ENCODE data around the gene CAPN13. TPM values are rescaled to one million over a fixed set of nuclear protein-coding genes. Genes with fewer than 3 reads are reported as not detected.

CAPN13 gene
- total RNA-seq, 1 donor from 2014 or later: not detected

- Histone ChIP-seq H3K9ac (no peak overlapping the region), H3K27me3 (no peaks in the 10 kb centered on the region), H3K9me3 (ENCODE audit: low read depth) (no peaks in the 10 kb centered on the region), H3K4me1 (peaks cover 2% of the 10 kb centered on the region), H2AFZ (replicated peaks) (no peak overlapping the region), H4K20me1 (ENCODE audit: low read depth) (no peaks in the 10 kb centered on the region), H3K4me2 (no peak overlapping the region), H3K4me3 (no peak overlapping the region), H3K36me3 (no peaks in the 10 kb centered on the region), H3K27ac (no peak overlapping the region), H3K79me2 (ENCODE audit: low read depth) (no peaks in the 10 kb centered on the region), H3F3A (ENCODE audit: low read depth) (no peaks in the 10 kb centered on the region)
- H3K4me1 Mint-ChIP-seq: no peaks in the 10 kb centered on the region
- TF ChIP-seq EZH2 (IDR thresholded peaks at IDR 0.05) (no peak), CTCF (IDR thresholded peaks at IDR 0.05) (no peak), EZH2phosphoT487 (IDR thresholded peaks at IDR 0.05) (no peak)
- H3K27ac Mint-ChIP-seq: no peak overlapping the region
- H3K27me3 Mint-ChIP-seq (ENCODE audit: insufficient read depth, low read depth): peaks cover 6% of the 10 kb centered on the region
- DNase-seq (ENCODE audit: low spot score): no peak
- H3K36me3 Mint-ChIP-seq: no peaks in the 10 kb centered on the region
- no peak overlapping the region for H3K4me3 Mint-ChIP-seq
- peaks cover 2% of the 10 kb centered on the region for H3K9me3 Mint-ChIP-seq
Observed at GRCh38 chr2:30741576-30741975, 65.7 kb downstream of the CAPN13 start.

GRCh38 chr2:30738141-30738911 is 68.9 kb downstream of the CAPN13 start:
- H3K27ac ChIP-seq: no peak overlapping the region
- H3K79me2 ChIP-seq (ENCODE audit: low read depth): no peaks in the 10 kb centered on the region

GRCh38 chr2:30737326-30737610 is 70.0 kb downstream of the CAPN13 start:
- no peaks in the 10 kb centered on the region for H3K9me3 ChIP-seq (ENCODE audit: low read depth)
- no peak for DNase-seq (ENCODE audit: low spot score)
- no peaks in the 10 kb centered on the region for H3K36me3 ChIP-seq
- H3K27me3 Mint-ChIP-seq (ENCODE audit: insufficient read depth, low read depth): peaks cover 3% of the 10 kb centered on the region
- H3K79me2 ChIP-seq (ENCODE audit: low read depth): no peaks in the 10 kb centered on the region
- peaks cover 6% of the 10 kb centered on the region for H3K4me1 ChIP-seq
- H3K27me3 ChIP-seq: no peaks in the 10 kb centered on the region
- no peak overlapping the region for H3K9ac ChIP-seq
- H4K20me1 ChIP-seq (ENCODE audit: low read depth): no peaks in the 10 kb centered on the region
- H3K4me2 ChIP-seq: no peak overlapping the region
- H3K9me3 Mint-ChIP-seq: no peaks in the 10 kb centered on the region
- H3K4me3 Mint-ChIP-seq: no peak overlapping the region
- no peak for TF ChIP-seq CTCF (IDR thresholded peaks at IDR 0.05)
- TF ChIP-seq EZH2 (IDR thresholded peaks at IDR 0.05): no peak
- no peak for TF ChIP-seq EZH2phosphoT487 (IDR thresholded peaks at IDR 0.05)
- H3K36me3 Mint-ChIP-seq: no peaks in the 10 kb centered on the region
- H3F3A ChIP-seq (ENCODE audit: low read depth): no peaks in the 10 kb centered on the region
- no peak overlapping the region for H3K27ac ChIP-seq
- no peak overlapping the region for H2AFZ ChIP-seq (replicated peaks)
- H3K27ac Mint-ChIP-seq: no peak overlapping the region
- H3K4me3 ChIP-seq: no peak overlapping the region
- peaks cover 6% of the 10 kb centered on the region for H3K4me1 Mint-ChIP-seq

More at GRCh38 chr2:30738141-30738911, 68.9 kb downstream of the CAPN13 start:
- H3K9me3 ChIP-seq (ENCODE audit: low read depth): no peaks in the 10 kb centered on the region
- TF ChIP-seq CTCF (IDR thresholded peaks at IDR 0.05) (no peak), EZH2phosphoT487 (IDR thresholded peaks at IDR 0.05) (no peak), EZH2 (IDR thresholded peaks at IDR 0.05) (no peak)
- no peak overlapping the region for H3K9ac ChIP-seq
- peaks cover 6% of the 10 kb centered on the region for H3K27me3 Mint-ChIP-seq (ENCODE audit: insufficient read depth, low read depth)
- H3K4me1 Mint-ChIP-seq: peaks cover 6% of the 10 kb centered on the region
- no peaks in the 10 kb centered on the region for H3K27me3 ChIP-seq
- no peak overlapping the region for H3K27ac Mint-ChIP-seq
- H3K4me3 Mint-ChIP-seq: no peak overlapping the region
- no peak for DNase-seq (ENCODE audit: low spot score)
- no peak overlapping the region for H2AFZ ChIP-seq (replicated peaks)
- no peak overlapping the region for H3K4me3 ChIP-seq
- no peaks in the 10 kb centered on the region for H3K9me3 Mint-ChIP-seq
- peaks cover 6% of the 10 kb centered on the region for H3K4me1 ChIP-seq
- H4K20me1 ChIP-seq (ENCODE audit: low read depth): no peaks in the 10 kb centered on the region
- no peaks in the 10 kb centered on the region for H3K36me3 ChIP-seq
- no peak overlapping the region for H3K4me2 ChIP-seq
- H3K36me3 Mint-ChIP-seq: no peaks in the 10 kb centered on the region
- H3F3A ChIP-seq (ENCODE audit: low read depth): no peaks in the 10 kb centered on the region
